PC-3 (cell line): ENCODE results near the gene OPALIN. TPM values are rescaled to one million over a fixed set of nuclear protein-coding genes. Genes with fewer than 3 reads are reported as not detected.

Experiments used
- ATAC-seq: fragments of 200-7000 bp; cut with Tn5 transposase; 2 replicates; pipeline ENCODE4 v1.9.1; 2020; ENCODE audit warnings: mild to moderate bottlenecking, moderate library complexity
- BruUV-seq: library from RNA; stranded (reverse); fragments of 400-500 nt; replicated peaks from 2 replicates; lab custom pipeline; 2021; lab: Mats Ljungman, UMichigan
- CTCF ChIA-PET: fragments of 300-600 bp; sonication (Branson Sonifier 250); formaldehyde crosslinking; loops from one replicate; lab custom pipeline; 2022; ENCODE audit warnings: antibody characterized with exemption; lab: Charles Lee
- POLR2A ChIA-PET: fragments of 300-600 bp; sonication (Branson Sonifier 250); formaldehyde crosslinking; loops from one replicate; lab custom pipeline; 2022; ENCODE audit warnings: antibody characterized with exemption; ENCODE audit not compliant: unreplicated experiment; lab: Charles Lee
- DNase-seq: peaks from one replicate; pipeline ENCODE4 v3.0.0-alpha.2; 2015
- H2AFZ ChIP-seq: fragments of 300-600 bp; sonication (generic); 2 replicates; pipeline ENCODE4 v1.6.0; 2016; ENCODE audit warnings: antibody characterized with exemption, low read length
- H3F3A ChIP-seq: fragments of 300-600 bp; sonication (generic); one replicate; pipeline ENCODE4 v1.6.0; 2017; ENCODE audit warnings: antibody characterized with exemption, low read length, control low read depth, mild to moderate bottlenecking; ENCODE audit not compliant: unreplicated experiment
- H3K27ac ChIP-seq: fragments of 300-600 bp; sonication (generic); 2 replicates; pipeline ENCODE4 v1.5.1; 2016; ENCODE audit warnings: mild to moderate bottlenecking, low read length
- H3K27me3 ChIP-seq: fragments of 300-600 bp; sonication (generic); 2 replicates; pipeline ENCODE4 v1.6.1; 2016; ENCODE audit warnings: low read length, mixed read lengths
- H3K36me3 ChIP-seq: fragments of 300-600 bp; sonication (generic); 2 replicates; pipeline ENCODE4 v1.6.1; 2016; ENCODE audit warnings: low read depth, mixed run types, low read length, mixed read lengths
- H3K4me1 ChIP-seq: fragments of 300-600 bp; sonication (generic); 2 replicates; pipeline ENCODE4 v1.5.1; 2016; ENCODE audit warnings: low read length; ENCODE audit not compliant: insufficient read depth
- H3K4me2 ChIP-seq: fragments of 300-600 bp; sonication (generic); 2 replicates; pipeline ENCODE4 v1.6.0; 2016; ENCODE audit warnings: low read length
- H3K4me3 ChIP-seq: fragments of 300-600 bp; sonication (generic); 2 replicates; pipeline ENCODE4 v1.5.1; 2016; ENCODE audit warnings: mild to moderate bottlenecking, low read length, mixed read lengths
- H3K79me2 ChIP-seq: fragments of 300-600 bp; sonication (generic); 2 replicates; pipeline ENCODE4 v1.6.1; 2017; ENCODE audit warnings: low read length, mixed read lengths
- H3K9ac ChIP-seq: fragments of 300-600 bp; sonication (generic); 2 replicates; pipeline ENCODE4 v1.6.0; 2016; ENCODE audit warnings: mild to moderate bottlenecking, low read length
- H3K9me2 ChIP-seq: fragments of 300-600 bp; sonication (generic); replicated peaks from 2 replicates; pipeline ENCODE4 v1.6.1; 2016; ENCODE audit warnings: mixed run types, low read length, mixed read lengths
- H3K9me3 ChIP-seq: fragments of 300-600 bp; sonication (generic); 2 replicates; pipeline ENCODE4 v1.6.1; 2016; ENCODE audit warnings: low read length, mixed read lengths
- H4K20me1 ChIP-seq: fragments of 300-600 bp; sonication (generic); 2 replicates; pipeline ENCODE4 v1.6.1; 2016; ENCODE audit warnings: low read length, mixed read lengths
- CTCF ChIP-seq: fragments of 300-600 bp; sonication (generic); conservative IDR thresholded peaks from 2 replicates; pipeline ENCODE4 v1.5.1; 2017; ENCODE audit warnings: antibody characterized with exemption, low read depth, mild to moderate bottlenecking, low read length
- EZH2 ChIP-seq: fragments of 300-600 bp; sonication (generic); IDR thresholded peaks from one replicate; pipeline ENCODE4 v1.6.1; 2017; ENCODE audit warnings: antibody characterized with exemption, mild to moderate bottlenecking, low read length; ENCODE audit not compliant: unreplicated experiment
- EZH2phosphoT487 ChIP-seq: fragments of 300-600 bp; sonication (generic); IDR thresholded peaks from 2 replicates; pipeline ENCODE4 v1.6.1; 2018; ENCODE audit warnings: mild to moderate bottlenecking, antibody characterized with exemption, low read length, borderline replicate concordance
- intact Hi-C: fragments of 100-400 bp; cut with micrococcal nuclease; formaldehyde crosslinking; loops from 2 replicates; pipeline ENCODE4 v1.9.0; 2023
- total RNA-seq: library from RNA; depleted of rRNA; stranded (reverse); fragments of >200 nt; gene quantifications from 2 replicates; pipeline ENCODE4 v1.2.3, GENCODE V29; 2014

The OPALIN gene
- total RNA-seq, 1 experiment from 2014 or later = not detected

- Histone ChIP-seq H3K9me2 (no peaks in the 10 kb centered on the region), H3K79me2 (no peaks in the 10 kb centered on the region), H3K9me3 (no peaks in the 10 kb centered on the region), H3K27ac (no peak overlapping the region), H3K9ac (no peak overlapping the region), H3K4me2 (no peak overlapping the region), H2AFZ (no peak overlapping the region), H4K20me1 (no peaks in the 10 kb centered on the region), H3K27me3 (no peaks in the 10 kb centered on the region), H3K4me1 (peaks cover 5% of the 10 kb centered on the region; the same call in 1 of the 2 replicates), H3F3A (no peaks in the 10 kb centered on the region), H3K4me3 (no peak overlapping the region), H3K36me3 (no peaks in the 10 kb centered on the region)
- intact Hi-C loops = loop anchor here (5.0 kb wide), 1 partner anchor 134 kb away; the partner anchor contains the start of gene TLL2
- no TSS peak for BruUV-seq
- POLR2A ChIA-PET = no interaction called here
- DNase-seq (no peak), ATAC-seq (no peak)
- TF ChIP-seq EZH2 (no peak), CTCF (no peak), EZH2phosphoT487 (no peak)
- CTCF ChIA-PET = no interaction called here
Observed at GRCh38 chr10:96378741-96379140, 19.9 kb upstream of the OPALIN start.

GRCh38 chr10:96377816-96378294, 19.1 kb upstream of the OPALIN start:
- Histone ChIP-seq H4K20me1 (no peaks in the 10 kb centered on the region), H3K27ac (no peak overlapping the region), H3K9ac (no peak overlapping the region), H3F3A (no peaks in the 10 kb centered on the region), H3K4me1 (peaks cover 5% of the 10 kb centered on the region; the same call in 1 of the 2 replicates), H3K4me2 (no peak overlapping the region), H3K27me3 (no peaks in the 10 kb centered on the region), H3K4me3 (no peak overlapping the region), H2AFZ (no peak overlapping the region), H3K9me2 (no peaks in the 10 kb centered on the region), H3K9me3 (no peaks in the 10 kb centered on the region), H3K36me3 (no peaks in the 10 kb centered on the region), H3K79me2 (no peaks in the 10 kb centered on the region)
- ChIA-PET CTCF (no interaction called here), POLR2A (no interaction called here)
- no TSS peak for BruUV-seq
- ATAC-seq = no peak
- no peak for TF ChIP-seq CTCF
- TF ChIP-seq EZH2phosphoT487 = no peak
- no peak for TF ChIP-seq EZH2
- DNase-seq = no peak
- intact Hi-C loops = loop anchor here (5.0 kb wide), 1 partner anchor 134 kb away; the partner anchor contains the start of gene TLL2

- no peaks in the 10 kb centered on the region for H3F3A ChIP-seq
- no peak overlapping the region for H3K27ac ChIP-seq
- CTCF ChIA-PET = no interaction called here
- H3K4me3 ChIP-seq = no peak overlapping the region
- no peak overlapping the region for H2AFZ ChIP-seq
- H3K4me1 ChIP-seq = peaks cover 5% of the 10 kb centered on the region; the same call in 1 of the 2 replicates
- no peaks in the 10 kb centered on the region for H3K9me2 ChIP-seq
- H3K36me3 ChIP-seq = no peaks in the 10 kb centered on the region
- DNase-seq = no peak
- BruUV-seq = no TSS peak
- POLR2A ChIA-PET = no interaction called here
- no peak for TF ChIP-seq EZH2phosphoT487
- no peak for TF ChIP-seq CTCF
- no peak for TF ChIP-seq EZH2
- H3K79me2 ChIP-seq = no peaks in the 10 kb centered on the region
- H3K27me3 ChIP-seq = no peaks in the 10 kb centered on the region
- H3K9me3 ChIP-seq = no peaks in the 10 kb centered on the region
- H4K20me1 ChIP-seq = no peaks in the 10 kb centered on the region
- intact Hi-C loops = loop anchor here (5.0 kb wide), 1 partner anchor 136 kb away; the partner anchor contains the start of gene TLL2
- H3K9ac ChIP-seq = no peak overlapping the region
- ATAC-seq = no peak
- H3K4me2 ChIP-seq = no peak overlapping the region
Observed at GRCh38 chr10:96376483-96376882, 17.7 kb upstream of the OPALIN start.
